ENCODE results near the gene MED12L.

Gene MED12L

GRCh38 chr3:151300539-151300938 lies 215.1 kb downstream of the MED12L start:
- Histone ChIP-seq H3K9ac (ENCODE audit: low read depth, low read length) (no peak overlapping the region), H3K4me1 (ENCODE audit: control insufficient read depth, insufficient read depth, low read length) (peaks cover 14% of the 10 kb centered on the region), H3K36me3 (ENCODE audit: control insufficient read depth, insufficient read depth, low read length) (no peaks in the 10 kb centered on the region), H3K9me3 (ENCODE audit: control insufficient read depth, insufficient read depth, low read length) (no peaks in the 10 kb centered on the region), H3K27me3 (ENCODE audit: control insufficient read depth, insufficient read depth, low read length) (no peaks in the 10 kb centered on the region), H3K4me3 (ENCODE audit: low read depth, low read length) (no peak overlapping the region)

- H3K4me3 ChIP-seq (ENCODE audit: low read depth, low read length): no peak overlapping the region
- H3K4me1 ChIP-seq (ENCODE audit: control insufficient read depth, insufficient read depth, low read length): peaks cover 21% of the 10 kb centered on the region
- no peaks in the 10 kb centered on the region for H3K36me3 ChIP-seq (ENCODE audit: control insufficient read depth, insufficient read depth, low read length)
- no peak overlapping the region for H3K9ac ChIP-seq (ENCODE audit: low read depth, low read length)
- H3K9me3 ChIP-seq (ENCODE audit: control insufficient read depth, insufficient read depth, low read length): no peaks in the 10 kb centered on the region
- no peaks in the 10 kb centered on the region for H3K27me3 ChIP-seq (ENCODE audit: control insufficient read depth, insufficient read depth, low read length)
Observed at GRCh38 chr3:151301787-151302186, 216.3 kb downstream of the MED12L start.

- Histone ChIP-seq H3K27me3 (ENCODE audit: control insufficient read depth, insufficient read depth, low read length) (no peaks in the 10 kb centered on the region), H3K9me3 (ENCODE audit: control insufficient read depth, insufficient read depth, low read length) (no peaks in the 10 kb centered on the region), H3K9ac (ENCODE audit: low read depth, low read length) (no peak overlapping the region), H3K4me3 (ENCODE audit: low read depth, low read length) (no peak overlapping the region), H3K36me3 (ENCODE audit: control insufficient read depth, insufficient read depth, low read length) (no peaks in the 10 kb centered on the region), H3K4me1 (ENCODE audit: control insufficient read depth, insufficient read depth, low read length) (peaks cover 30% of the 10 kb centered on the region)
Observed at GRCh38 chr3:151303751-151304150, 218.3 kb downstream of the MED12L start.

- Histone ChIP-seq H3K9ac (ENCODE audit: low read depth, low read length) (no peak overlapping the region), H3K36me3 (ENCODE audit: control insufficient read depth, insufficient read depth, low read length) (no peaks in the 10 kb centered on the region), H3K9me3 (ENCODE audit: control insufficient read depth, insufficient read depth, low read length) (no peaks in the 10 kb centered on the region), H3K27me3 (ENCODE audit: control insufficient read depth, insufficient read depth, low read length) (no peaks in the 10 kb centered on the region), H3K4me3 (ENCODE audit: low read depth, low read length) (no peak overlapping the region), H3K4me1 (ENCODE audit: control insufficient read depth, insufficient read depth, low read length) (peaks cover 30% of the 10 kb centered on the region)
Observed at GRCh38 chr3:151305060-151305774, 219.8 kb downstream of the MED12L start.

- Histone ChIP-seq H3K27me3 (ENCODE audit: control insufficient read depth, insufficient read depth, low read length) (no peaks in the 10 kb centered on the region), H3K4me3 (ENCODE audit: low read depth, low read length) (no peak overlapping the region)
Observed at GRCh38 chr3:151305775-151306151, 220.3 kb downstream of the MED12L start.

GRCh38 chr3:151306168-151306810 lies 220.8 kb downstream of the MED12L start:
- Histone ChIP-seq H3K4me1 (ENCODE audit: control insufficient read depth, insufficient read depth, low read length) (peaks cover 30% of the 10 kb centered on the region), H3K27me3 (ENCODE audit: control insufficient read depth, insufficient read depth, low read length) (no peaks in the 10 kb centered on the region), H3K9ac (ENCODE audit: low read depth, low read length) (no peak overlapping the region), H3K36me3 (ENCODE audit: control insufficient read depth, insufficient read depth, low read length) (no peaks in the 10 kb centered on the region), H3K9me3 (ENCODE audit: control insufficient read depth, insufficient read depth, low read length) (no peaks in the 10 kb centered on the region), H3K4me3 (ENCODE audit: low read depth, low read length) (no peak overlapping the region)

More at GRCh38 chr3:151305775-151306151, 220.3 kb downstream of the MED12L start:
- Histone ChIP-seq H3K4me1 (ENCODE audit: control insufficient read depth, insufficient read depth, low read length) (peaks cover 30% of the 10 kb centered on the region), H3K9me3 (ENCODE audit: control insufficient read depth, insufficient read depth, low read length) (no peaks in the 10 kb centered on the region), H3K9ac (ENCODE audit: low read depth, low read length) (no peak overlapping the region), H3K36me3 (ENCODE audit: control insufficient read depth, insufficient read depth, low read length) (no peaks in the 10 kb centered on the region)

GRCh38 chr3:151307131-151307530 lies 221.7 kb downstream of the MED12L start:
- H3K9ac ChIP-seq (ENCODE audit: low read depth, low read length): no peak overlapping the region

GRCh38 chr3:151307583-151308488 lies 222.4 kb downstream of the MED12L start:
- Histone ChIP-seq H3K36me3 (ENCODE audit: control insufficient read depth, insufficient read depth, low read length) (no peaks in the 10 kb centered on the region), H3K27me3 (ENCODE audit: control insufficient read depth, insufficient read depth, low read length) (no peaks in the 10 kb centered on the region), H3K9me3 (ENCODE audit: control insufficient read depth, insufficient read depth, low read length) (no peaks in the 10 kb centered on the region), H3K4me1 (ENCODE audit: control insufficient read depth, insufficient read depth, low read length) (peaks cover 31% of the 10 kb centered on the region), H3K9ac (ENCODE audit: low read depth, low read length) (no peak overlapping the region), H3K4me3 (ENCODE audit: low read depth, low read length) (no peak overlapping the region)

More at GRCh38 chr3:151307131-151307530, 221.7 kb downstream of the MED12L start:
- no peaks in the 10 kb centered on the region for H3K9me3 ChIP-seq (ENCODE audit: control insufficient read depth, insufficient read depth, low read length)
- no peak overlapping the region for H3K4me3 ChIP-seq (ENCODE audit: low read depth, low read length)
- H3K27me3 ChIP-seq (ENCODE audit: control insufficient read depth, insufficient read depth, low read length): no peaks in the 10 kb centered on the region
- peaks cover 30% of the 10 kb centered on the region for H3K4me1 ChIP-seq (ENCODE audit: control insufficient read depth, insufficient read depth, low read length)
- no peaks in the 10 kb centered on the region for H3K36me3 ChIP-seq (ENCODE audit: control insufficient read depth, insufficient read depth, low read length)

- Histone ChIP-seq H3K27me3 (ENCODE audit: control insufficient read depth, insufficient read depth, low read length) (no peaks in the 10 kb centered on the region), H3K9me3 (ENCODE audit: control insufficient read depth, insufficient read depth, low read length) (no peaks in the 10 kb centered on the region), H3K4me1 (ENCODE audit: control insufficient read depth, insufficient read depth, low read length) (peaks cover 30% of the 10 kb centered on the region), H3K4me3 (ENCODE audit: low read depth, low read length) (no peak overlapping the region), H3K9ac (ENCODE audit: low read depth, low read length) (no peak overlapping the region), H3K36me3 (ENCODE audit: control insufficient read depth, insufficient read depth, low read length) (no peaks in the 10 kb centered on the region)
Observed at GRCh38 chr3:151309566-151309965, 224.1 kb downstream of the MED12L start.

- Histone ChIP-seq H3K9ac (ENCODE audit: low read depth, low read length) (no peak overlapping the region), H3K4me1 (ENCODE audit: control insufficient read depth, insufficient read depth, low read length) (peaks cover 19% of the 10 kb centered on the region), H3K4me3 (ENCODE audit: low read depth, low read length) (no peak overlapping the region), H3K36me3 (ENCODE audit: control insufficient read depth, insufficient read depth, low read length) (no peaks in the 10 kb centered on the region), H3K27me3 (ENCODE audit: control insufficient read depth, insufficient read depth, low read length) (no peaks in the 10 kb centered on the region), H3K9me3 (ENCODE audit: control insufficient read depth, insufficient read depth, low read length) (no peaks in the 10 kb centered on the region)
Observed at GRCh38 chr3:151312972-151313371, 227.5 kb downstream of the MED12L start.

- Histone ChIP-seq H3K27me3 (ENCODE audit: control insufficient read depth, insufficient read depth, low read length) (no peaks in the 10 kb centered on the region), H3K4me1 (ENCODE audit: control insufficient read depth, insufficient read depth, low read length) (peaks cover 28% of the 10 kb centered on the region), H3K4me3 (ENCODE audit: low read depth, low read length) (no peak overlapping the region), H3K9ac (ENCODE audit: low read depth, low read length) (no peak overlapping the region), H3K36me3 (ENCODE audit: control insufficient read depth, insufficient read depth, low read length) (no peaks in the 10 kb centered on the region), H3K9me3 (ENCODE audit: control insufficient read depth, insufficient read depth, low read length) (no peaks in the 10 kb centered on the region)
Observed at GRCh38 chr3:151314137-151314536, 228.7 kb downstream of the MED12L start.
